Heart left ventricle (tissue), 13 donors: ENCODE data around the gene GRM8.

ENCODE experiments used
- POLR2A ChIP-seq, 2 donors: fragments of 450-650 bp; IDR thresholded peaks; one replicate each; pipeline ENCODE4 v1.6.1; 2017; ENCODE audit warnings: antibody characterized with exemption in 2 of 2, mild to moderate bottlenecking in 2 of 2, moderate library complexity in 2 of 2
- TF ChIP-seq, protein P1 (sequence below), 12 donors: fragments of 200-600 bp; sonication (generic) in 4 of 12; IDR thresholded peaks; one replicate each; pipeline versions ENCODE4 v1.5.0 to v1.8.0; 2018 to 2022; ENCODE audit warnings: antibody characterized with exemption in 12 of 12, mild to moderate bottlenecking in 5 of 12
- donor health status: ischemic (EF 13 %, LVEDD 7.1; RV severe dilation, severe dysfunction).
- donor health status: DM: no; HTN: yes; CAD: no.
- donor health status: DM: no; HTN: no; CAD: no.
- donor health status: ischemic (EF 25% LVEDD 6.9; RV normal size, moderate dysfunction).
- donor health status: ischemic (EF 25% LVEDD 5.7; RV mildly dilated, moderate dysfunction).
- donor health status: ischemic (EF 35%, LVEDD 5.7; RV mildly dilated, moderate dysfunction).
- donor health status: nonischemic (EF 11% LVEDD 7.7; RV severe dilation, severe dysfunction).
- donor health status: DM: yes; HTN: yes; CAD: no.
- donor health status: PGD.
- donor health status: ischemic (EF 29% LVEDD 5.4; RV normal size, mild dysfunction).
- donor health status: nonischemic (EF 23%, LVEDD 6.1; RV moderate dilation, normal function).

DNA sequence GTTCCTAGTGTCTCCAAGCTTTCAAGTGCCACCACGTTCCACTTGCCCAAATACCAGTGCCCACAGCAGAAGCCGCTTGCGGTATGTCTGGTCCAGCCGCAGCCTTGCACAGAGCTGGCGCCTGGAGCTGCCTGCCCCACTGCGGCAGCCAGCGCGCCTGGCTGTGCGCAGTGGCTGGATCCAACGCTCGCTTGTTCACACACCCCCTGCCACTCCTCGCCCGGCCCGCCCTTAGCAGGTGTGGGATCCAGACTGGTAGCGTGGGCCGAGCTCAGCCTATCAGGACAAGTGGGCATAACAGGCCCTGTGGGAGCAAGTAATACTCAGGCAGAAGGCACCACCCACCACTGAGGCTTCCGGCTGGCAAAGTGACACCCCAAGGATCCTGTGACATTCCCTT lies 294.4 kb downstream of the GRM8 start:
- TF ChIP-seq, protein P1, sequence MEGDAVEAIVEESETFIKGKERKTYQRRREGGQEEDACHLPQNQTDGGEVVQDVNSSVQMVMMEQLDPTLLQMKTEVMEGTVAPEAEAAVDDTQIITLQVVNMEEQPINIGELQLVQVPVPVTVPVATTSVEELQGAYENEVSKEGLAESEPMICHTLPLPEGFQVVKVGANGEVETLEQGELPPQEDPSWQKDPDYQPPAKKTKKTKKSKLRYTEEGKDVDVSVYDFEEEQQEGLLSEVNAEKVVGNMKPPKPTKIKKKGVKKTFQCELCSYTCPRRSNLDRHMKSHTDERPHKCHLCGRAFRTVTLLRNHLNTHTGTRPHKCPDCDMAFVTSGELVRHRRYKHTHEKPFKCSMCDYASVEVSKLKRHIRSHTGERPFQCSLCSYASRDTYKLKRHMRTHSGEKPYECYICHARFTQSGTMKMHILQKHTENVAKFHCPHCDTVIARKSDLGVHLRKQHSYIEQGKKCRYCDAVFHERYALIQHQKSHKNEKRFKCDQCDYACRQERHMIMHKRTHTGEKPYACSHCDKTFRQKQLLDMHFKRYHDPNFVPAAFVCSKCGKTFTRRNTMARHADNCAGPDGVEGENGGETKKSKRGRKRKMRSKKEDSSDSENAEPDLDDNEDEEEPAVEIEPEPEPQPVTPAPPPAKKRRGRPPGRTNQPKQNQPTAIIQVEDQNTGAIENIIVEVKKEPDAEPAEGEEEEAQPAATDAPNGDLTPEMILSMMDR (IDR thresholded peaks at IDR 0.05) = no peak
- no peak for TF ChIP-seq POLR2A (IDR thresholded peaks at IDR 0.05)
